GM12872 (cell line): Measurements from ENCODE around the gene POMT1.

ENCODE experiments used
- CTCF ChIP-seq: IDR thresholded peaks from 3 replicates; pipeline ENCODE4 v1.5.1; 2011; ENCODE audit warnings: low read depth, mild to moderate bottlenecking, low read length, moderate library complexity; ENCODE audit not compliant: insufficient read depth

Gene POMT1

GRCh38 chr9:131467214-131467935, 35.3 kb upstream of the POMT1 start:
- TF ChIP-seq CTCF, result no peak

GRCh38 chr9:131468031-131468430, 34.7 kb upstream of the POMT1 start:
- no peak for TF ChIP-seq CTCF

- no peak for TF ChIP-seq CTCF
Observed at GRCh38 chr9:131469356-131469755, 33.4 kb upstream of the POMT1 start.

- no peak for TF ChIP-seq CTCF
Observed at GRCh38 chr9:131469951-131470350, 32.8 kb upstream of the POMT1 start.

GRCh38 chr9:131470581-131470991, 32.1 kb upstream of the POMT1 start:
- no peak for TF ChIP-seq CTCF

GRCh38 chr9:131473198-131473885, 29.4 kb upstream of the POMT1 start:
- TF ChIP-seq CTCF, result no peak

- no peak for TF ChIP-seq CTCF
Observed at GRCh38 chr9:131473891-131474290, 28.8 kb upstream of the POMT1 start.
